Activated CD4-positive, alpha-beta T cell treated with anti-CD3 and anti-CD28 coated beads for 36 hours (primary cell): Measurements from ENCODE around the gene ADSL. TPM values are rescaled to one million over a fixed set of nuclear protein-coding genes. Genes with fewer than 3 reads are reported as not detected.

Experiments
- ATAC-seq: fragments of 200-7000 bp; cut with Tn5 transposase; one replicate; pipeline ENCODE4 v1.10.0; 2021; ENCODE audit warnings: mild to moderate bottlenecking, moderate library complexity
- CTCF ChIA-PET: fragments of 350-600 bp; sonication (Branson Sonifier 250); formaldehyde crosslinking; loops from one replicate; lab custom pipeline; 2021; ENCODE audit warnings: antibody characterized with exemption; lab: Charles Lee
- POLR2A ChIA-PET: fragments of 350-600 bp; sonication (Branson Sonifier 250); formaldehyde crosslinking; loops from one replicate; lab custom pipeline; 2021; ENCODE audit warnings: antibody characterized with exemption, inconsistent platforms; lab: Charles Lee
- DNase-seq: peaks from one replicate; pipeline ENCODE4 v3.0.0-alpha.2; 2020
- H3K27ac Mint-ChIP-seq: one replicate; pipeline ENCODE4 v1.8.0; 2021; ENCODE audit warnings: mixed read lengths
- H3K27me3 Mint-ChIP-seq: one replicate; pipeline ENCODE4 v1.8.0; 2021; ENCODE audit warnings: mixed read lengths
- H3K36me3 Mint-ChIP-seq: one replicate; pipeline ENCODE4 v1.8.0; 2021; ENCODE audit warnings: low read depth, mixed read lengths
- H3K4me1 Mint-ChIP-seq: one replicate; pipeline ENCODE4 v1.8.0; 2021; ENCODE audit warnings: mixed read lengths
- H3K4me3 Mint-ChIP-seq: one replicate; pipeline ENCODE4 v1.8.0; 2021; ENCODE audit warnings: mild to moderate bottlenecking, moderate library complexity, mixed read lengths
- H3K9me3 Mint-ChIP-seq: one replicate; pipeline ENCODE4 v1.8.0; 2021; ENCODE audit warnings: low read depth, mixed read lengths
- intact Hi-C, 2 experiments: fragments of 100-400 bp; cut with DNase I in 1 of 2; cut with micrococcal nuclease in 1 of 2; formaldehyde crosslinking; loops; one replicate each; pipeline versions ENCODE4 v1.14.2 to v1.15.1; 2022 to 2024; cut with DNase I, micrococcal nuclease
- total RNA-seq, 2 experiments: library from RNA; stranded (reverse); gene quantifications; one replicate each; pipeline ENCODE4 v1.2.3, GENCODE V29; 2021

Gene ADSL
- total RNA-seq, 2 experiments from 2014 or later, result 125 to 172 TPM

DNA sequence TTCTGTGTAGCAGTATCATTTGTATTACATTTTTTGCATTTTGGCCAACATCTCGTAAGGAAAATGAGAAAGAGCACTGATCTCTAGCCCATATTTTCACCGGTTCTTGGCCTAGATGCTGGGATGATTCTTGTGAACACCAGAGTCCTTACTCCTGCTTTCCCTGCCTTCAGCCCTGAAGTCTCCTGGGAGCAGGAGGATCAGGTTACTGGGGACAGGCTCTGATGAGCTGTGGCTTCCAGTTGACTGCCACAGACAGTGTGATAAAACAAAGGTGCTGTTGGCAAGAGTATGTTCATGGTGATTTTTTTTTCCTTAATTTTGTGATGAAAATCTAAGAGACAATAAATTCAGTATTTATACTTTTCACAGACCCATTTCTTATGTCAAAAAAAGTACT is 34.2 kb upstream of the ADSL start:
- intact Hi-C loops, result no loop called here
- no peak for ATAC-seq
- peaks cover 32% of the 10 kb centered on the region for H3K4me1 Mint-ChIP-seq
- no peak for DNase-seq
- POLR2A ChIA-PET, result no interaction called here
- H3K27ac Mint-ChIP-seq, result no peak overlapping the region
- H3K4me3 Mint-ChIP-seq, result no peak overlapping the region
- H3K36me3 Mint-ChIP-seq, result peaks cover 63% of the 10 kb centered on the region
- no peaks in the 10 kb centered on the region for H3K9me3 Mint-ChIP-seq
- CTCF ChIA-PET, result no interaction called here
- no peaks in the 10 kb centered on the region for H3K27me3 Mint-ChIP-seq

- Mint-ChIP-seq H3K27me3 (no peaks in the 10 kb centered on the region), H3K9me3 (no peaks in the 10 kb centered on the region), H3K27ac (no peak overlapping the region), H3K36me3 (peaks cover 63% of the 10 kb centered on the region), H3K4me1 (peaks cover 27% of the 10 kb centered on the region), H3K4me3 (no peak overlapping the region)
- ATAC-seq (no peak), DNase-seq (no peak)
- CTCF ChIA-PET, result no interaction called here
- POLR2A ChIA-PET, result interaction anchor here (0.6 kb wide), 1 partner anchor 10 kb away, joined by 3 read pairs; no protein-coding TSS in a partner anchor
- intact Hi-C loops, result no loop called here
These were observed 33.3 kb upstream of the ADSL start for GRCh38 chr22:40313007-40313406.

- Mint-ChIP-seq H3K9me3 (no peaks in the 10 kb centered on the region), H3K27ac (peak overlapping the region; percentile 39), H3K4me1 (peaks cover 19% of the 10 kb centered on the region), H3K4me3 (no peak overlapping the region), H3K27me3 (no peaks in the 10 kb centered on the region), H3K36me3 (peaks cover 56% of the 10 kb centered on the region)
- POLR2A ChIA-PET, result no interaction called here
- CTCF ChIA-PET, result interaction anchor here (0.5 kb wide), 1 partner anchor 1195 kb away, joined by 3 read pairs; no protein-coding TSS in a partner anchor
- intact Hi-C loops, result no loop called here
- DNase-seq (no peak), ATAC-seq (no peak)
These were observed 32.3 kb upstream of the ADSL start for GRCh38 chr22:40314041-40314440.

DNA sequence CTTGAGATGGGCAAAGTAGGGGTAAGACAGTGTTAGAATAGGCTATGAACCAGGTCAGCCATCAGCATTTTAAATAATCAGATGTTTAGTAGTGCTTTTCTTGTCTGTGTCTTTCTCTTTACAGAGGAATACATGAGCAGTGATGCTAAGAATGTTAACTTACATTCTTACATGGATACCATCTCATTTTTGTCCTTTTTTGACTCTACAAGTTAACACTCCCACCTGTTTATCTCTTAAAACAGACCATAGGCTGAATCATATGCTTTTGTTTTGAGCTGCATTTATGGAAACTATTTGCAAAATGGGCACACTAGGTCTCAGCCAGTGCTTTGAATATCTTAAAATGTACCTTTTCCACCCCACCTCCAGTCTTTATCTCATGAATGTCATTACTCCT is 25.6 kb upstream of the ADSL start:
- CTCF ChIA-PET, result interaction anchor here (2.1 kb wide), 1 partner anchor 28 kb away, joined by 6 read pairs; no protein-coding TSS in a partner anchor
- POLR2A ChIA-PET, result no interaction called here
- H3K4me3 Mint-ChIP-seq, result no peak overlapping the region
- intact Hi-C loops, result no loop called here
- ATAC-seq (peak; percentile 6), DNase-seq (no peak)
- H3K27me3 Mint-ChIP-seq, result no peaks in the 10 kb centered on the region
- H3K9me3 Mint-ChIP-seq, result no peaks in the 10 kb centered on the region
- peaks cover 71% of the 10 kb centered on the region for H3K4me1 Mint-ChIP-seq
- H3K27ac Mint-ChIP-seq, result peak overlapping the region; percentile 68
- peaks cover 53% of the 10 kb centered on the region for H3K36me3 Mint-ChIP-seq

GRCh38 chr22:40322021-40322420 is 24.3 kb upstream of the ADSL start:
- no peak for DNase-seq
- ChIA-PET POLR2A (interaction anchor here (0.6 kb wide), 1 partner anchor 800 kb away, joined by 3 read pairs; no protein-coding TSS in a partner anchor), CTCF (interaction anchor here (0.6 to 2.1 kb wide), 2 partner anchors 17 to 26 kb away, joined by 3 to 6 read pairs; no protein-coding TSS in a partner anchor)
- intact Hi-C loops, result no loop called here
- Mint-ChIP-seq H3K4me3 (no peak overlapping the region), H3K27ac (peak overlapping the region; percentile 13), H3K9me3 (no peaks in the 10 kb centered on the region), H3K27me3 (no peaks in the 10 kb centered on the region), H3K36me3 (peaks cover 39% of the 10 kb centered on the region), H3K4me1 (peaks cover 75% of the 10 kb centered on the region)
- ATAC-seq, result no peak

DNA sequence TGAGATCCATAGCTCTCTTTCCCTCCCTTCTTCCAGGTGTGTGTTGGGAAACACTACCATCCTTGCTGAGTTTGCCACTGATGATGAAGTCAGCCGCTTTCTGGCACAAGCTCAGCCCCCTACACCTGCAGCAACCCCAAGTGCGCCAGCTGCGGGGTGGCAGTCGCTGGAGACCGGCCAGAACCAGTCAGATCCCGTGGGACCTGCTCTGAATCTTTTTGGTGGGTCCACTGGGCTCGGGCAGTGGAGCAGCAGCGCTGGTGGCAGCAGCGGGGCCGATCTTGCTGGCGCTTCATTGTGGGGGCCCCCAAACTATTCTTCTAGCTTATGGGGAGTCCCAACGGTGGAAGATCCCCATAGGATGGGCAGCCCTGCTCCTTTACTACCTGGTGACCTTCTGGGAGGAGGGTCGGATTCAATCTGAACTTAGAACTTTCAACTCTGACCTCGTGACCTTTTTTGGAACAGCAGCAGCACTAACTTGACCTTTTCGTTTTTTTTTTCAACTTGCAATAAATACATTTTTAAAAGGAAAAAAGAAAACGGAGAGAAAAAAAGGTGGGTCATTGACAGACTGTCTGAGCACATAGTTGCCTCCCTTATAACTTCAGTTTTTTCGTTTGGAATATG is 23.4 kb upstream of the ADSL start:
- Mint-ChIP-seq H3K4me3 (no peak overlapping the region), H3K27ac (peak overlapping the region; percentile 43), H3K36me3 (peaks cover 30% of the 10 kb centered on the region), H3K27me3 (no peaks in the 10 kb centered on the region), H3K4me1 (peaks cover 83% of the 10 kb centered on the region), H3K9me3 (no peaks in the 10 kb centered on the region)
- intact Hi-C loops, result no loop called here
- POLR2A ChIA-PET, result interaction anchor here (0.8 kb wide), 1 partner anchor 10 kb away, joined by 3 read pairs; no protein-coding TSS in a partner anchor
- no peak for DNase-seq
- CTCF ChIA-PET, result interaction anchor here (1.0 to 2.1 kb wide), 3 partner anchors 25 to 26 kb away, joined by 3 to 6 read pairs (median 5); no protein-coding TSS in a partner anchor
- ATAC-seq, result no peak

DNA sequence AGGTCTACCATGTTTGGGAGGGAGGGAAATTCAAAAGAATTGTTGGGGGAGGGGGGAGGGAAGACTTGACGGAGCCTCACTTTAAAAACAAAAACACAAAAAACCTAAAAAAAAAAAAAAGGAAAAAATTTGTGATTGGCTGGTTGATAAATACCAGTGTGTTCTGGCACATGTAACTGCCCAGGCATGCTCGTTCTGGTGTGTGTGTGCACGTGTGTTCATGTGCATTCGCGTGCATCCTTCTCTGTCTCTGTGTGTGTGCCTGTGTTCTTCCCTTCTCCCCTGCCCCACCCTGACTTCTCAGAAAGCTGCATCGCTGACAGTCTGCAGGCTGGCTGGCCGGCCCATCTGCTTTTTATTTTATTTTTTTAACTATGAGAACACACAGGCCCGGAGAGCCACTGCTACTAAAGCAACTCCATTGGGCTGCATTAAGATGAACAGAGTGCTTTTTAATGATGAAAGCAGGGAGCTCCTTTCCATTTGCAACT is 22.6 kb upstream of the ADSL start:
- Mint-ChIP-seq H3K4me3 (peak overlapping the region; percentile 63), H3K36me3 (peaks cover 28% of the 10 kb centered on the region), H3K27ac (peak overlapping the region; percentile 95), H3K27me3 (no peaks in the 10 kb centered on the region), H3K9me3 (no peaks in the 10 kb centered on the region), H3K4me1 (peaks cover 89% of the 10 kb centered on the region)
- ChIA-PET POLR2A (no interaction called here), CTCF (interaction anchor here (0.6 to 1.4 kb wide), 6 partner anchors 8 to 144 kb away, joined by 3 to 7 read pairs (median 3); partner anchors contain the start of gene ADSL)
- DNase-seq (peak; percentile 55), ATAC-seq (no peak)
- intact Hi-C loops, result loop anchor here (2.0 kb wide), 2 partner anchors 33 to 47 kb away; no protein-coding TSS in a partner anchor

DNA sequence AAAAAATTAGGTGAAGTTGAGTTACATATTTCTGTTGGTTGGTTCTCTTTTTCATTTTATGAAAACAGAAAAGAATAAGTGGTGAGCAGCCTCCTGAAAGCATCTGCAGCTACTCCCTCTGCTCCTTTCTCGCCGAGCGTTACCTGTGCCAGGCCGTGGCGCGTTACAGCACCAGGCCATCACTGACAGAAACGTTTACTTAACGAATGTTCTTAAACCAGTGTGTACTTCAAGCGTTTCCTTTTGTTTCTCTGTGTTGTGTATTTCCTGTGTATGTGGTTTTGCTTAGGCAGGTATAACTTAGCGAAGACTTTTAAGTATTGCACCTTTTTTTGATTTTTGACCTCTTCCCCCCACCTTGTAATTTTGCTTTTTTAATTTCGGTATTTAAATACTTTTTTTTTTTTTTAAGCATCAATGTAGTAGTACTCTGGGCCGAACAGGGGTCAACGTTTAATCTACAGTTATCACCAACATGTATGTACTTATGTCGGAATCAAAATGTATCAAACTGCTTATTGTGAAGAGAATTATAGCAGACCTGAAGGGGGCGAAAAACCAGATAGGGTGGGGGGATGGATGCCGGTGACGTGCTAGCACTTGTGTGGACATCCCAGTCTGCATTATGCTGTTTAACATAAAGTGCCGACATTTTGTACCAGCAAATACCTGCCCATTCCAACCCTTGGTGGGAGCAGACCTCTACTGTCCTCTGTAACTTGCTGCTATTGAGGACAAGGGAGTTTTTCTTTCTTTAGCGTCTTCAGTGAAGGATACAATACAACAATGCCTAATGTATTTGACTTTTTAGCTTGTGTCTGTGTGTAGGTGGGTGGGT is 21.6 kb upstream of the ADSL start:
- no peaks in the 10 kb centered on the region for H3K9me3 Mint-ChIP-seq
- no peaks in the 10 kb centered on the region for H3K27me3 Mint-ChIP-seq
- peak overlapping the region; percentile 95 for H3K27ac Mint-ChIP-seq
- intact Hi-C loops, result loop anchor here (1.0 to 2.0 kb wide), 4 partner anchors 10 to 48 kb away; partner anchors contain the start of gene ADSL (in 2 of the 2)
- CTCF ChIA-PET, result interaction anchor here (0.6 to 1.4 kb wide), 6 partner anchors 7 to 45 kb away, joined by 3 read pairs; no protein-coding TSS in a partner anchor
- peaks cover 28% of the 10 kb centered on the region for H3K36me3 Mint-ChIP-seq
- peaks cover 93% of the 10 kb centered on the region for H3K4me1 Mint-ChIP-seq
- ATAC-seq, result peak; percentile 37
- POLR2A ChIA-PET, result interaction anchor here (1.0 to 1.9 kb wide), 2 partner anchors 21 to 23 kb away, joined by 3 to 7 read pairs; no protein-coding TSS in a partner anchor
- DNase-seq, result peak; percentile 65
- peak overlapping the region; percentile 63 for H3K4me3 Mint-ChIP-seq

- Mint-ChIP-seq H3K36me3 (peaks cover 28% of the 10 kb centered on the region), H3K27ac (peak overlapping the region; percentile 95), H3K9me3 (no peaks in the 10 kb centered on the region), H3K4me1 (peaks cover 92% of the 10 kb centered on the region), H3K27me3 (no peaks in the 10 kb centered on the region), H3K4me3 (peak overlapping the region; percentile 63)
- DNase-seq (peak; percentile 87), ATAC-seq (peak; percentile 88)
- intact Hi-C loops, result loop anchor here (1.0 to 2.0 kb wide), 4 partner anchors 9 to 49 kb away; partner anchors contain the start of gene ADSL (in 2 of the 2)
- ChIA-PET POLR2A (interaction anchor here (1.0 to 1.9 kb wide), 2 partner anchors 20 to 23 kb away, joined by 3 to 7 read pairs; no protein-coding TSS in a partner anchor), CTCF (interaction anchor here (0.6 to 0.7 kb wide), 5 partner anchors 8 to 45 kb away, joined by 3 read pairs; no protein-coding TSS in a partner anchor)
These were observed 21.0 kb upstream of the ADSL start for GRCh38 chr22:40325315-40325714.

DNA sequence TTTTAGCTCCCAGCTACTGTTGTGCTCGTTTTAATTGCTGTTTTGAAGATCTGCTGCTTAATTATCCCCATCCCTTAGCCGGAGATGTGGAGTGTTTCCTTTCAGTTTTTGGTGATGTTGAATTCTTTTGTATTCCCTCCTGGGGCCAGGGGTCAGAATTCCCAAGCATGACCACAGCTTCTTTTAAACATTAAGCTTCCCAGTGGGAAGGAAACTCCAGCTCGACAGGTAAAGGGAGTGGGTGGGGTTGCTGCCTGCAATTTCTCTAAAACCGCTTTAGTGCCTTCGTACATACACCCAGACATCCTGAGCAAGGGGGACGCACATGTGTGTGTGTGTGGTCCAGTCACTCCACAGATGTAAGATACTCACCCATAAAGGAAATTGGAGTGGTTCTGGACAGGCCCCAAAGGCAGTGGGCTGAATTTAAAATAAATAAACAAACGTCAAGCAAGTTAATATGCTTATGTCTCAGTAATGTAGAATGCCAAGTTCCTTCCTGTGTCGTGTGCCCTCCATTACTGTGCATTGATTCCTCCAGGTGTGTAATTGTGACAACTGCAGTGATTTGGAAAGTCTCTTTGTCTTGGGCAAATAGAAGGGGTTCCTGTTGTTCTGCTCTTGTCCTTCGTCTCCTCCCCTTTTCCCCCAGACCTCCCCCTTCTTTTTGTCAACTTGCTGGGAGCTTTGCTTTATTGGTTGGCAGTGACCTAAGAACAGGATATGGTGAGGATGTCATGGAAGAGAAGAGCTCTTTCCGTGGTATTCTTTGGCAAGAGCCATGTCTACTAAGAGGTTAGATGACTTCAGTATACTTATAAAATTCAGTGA is 19.2 kb upstream of the ADSL start:
- Mint-ChIP-seq H3K4me3 (no peak overlapping the region), H3K27ac (peak overlapping the region; percentile 74), H3K9me3 (no peaks in the 10 kb centered on the region), H3K36me3 (peaks cover 15% of the 10 kb centered on the region), H3K27me3 (no peaks in the 10 kb centered on the region), H3K4me1 (peaks cover 94% of the 10 kb centered on the region)
- no peak for DNase-seq
- CTCF ChIA-PET, result interaction anchor here (0.7 to 1.2 kb wide), 5 partner anchors 9 to 148 kb away, joined by 3 to 4 read pairs (median 3); no protein-coding TSS in a partner anchor
- POLR2A ChIA-PET, result no interaction called here
- intact Hi-C loops, result no loop called here
- peak; percentile 3 for ATAC-seq
